Keratinocyte (primary cell): Measurements from ENCODE around the gene PURA. TPM values are rescaled to one million over a fixed set of nuclear protein-coding genes. Genes with fewer than 3 reads are reported as not detected.
A peak's percentile ranks its signal among the peaks of the same experiment; 100 is the strongest.

Source experiments
- DNase-seq: peaks from one replicate; pipeline ENCODE4 v3.0.0-alpha.2; 2011; ENCODE audit warnings: low read depth, missing footprints, low spot score
- FAIRE-seq: peaks from 2 replicates; lab custom pipeline; 2011; peaks lifted over from hg19 to GRCh38; lab: Jason Lieb, UNC
- H2AFZ ChIP-seq: 2 replicates; pipeline ENCODE4 v1.6.0; 2012; ENCODE audit warnings: low read length, control low read depth, inconsistent platforms; ENCODE audit not compliant: control insufficient read depth
- H3K27ac ChIP-seq: 2 replicates; pipeline ENCODE4 v1.5.1; 2011; ENCODE audit warnings: low read length; ENCODE audit not compliant: control insufficient read depth, insufficient read depth
- H3K27me3 ChIP-seq: 3 replicates; pipeline ENCODE4 v1.6.0; 2011; ENCODE audit warnings: low read length; ENCODE audit not compliant: control insufficient read depth, insufficient read depth; ENCODE audit errors: extremely low read depth
- H3K36me3 ChIP-seq, 2 experiments: 2 replicates in 1 of 2; 3 replicates in 1 of 2; pipeline ENCODE4 v1.5.1; 2011; ENCODE audit warnings: low read length in 2 of 2, mild to moderate bottlenecking in 1 of 2; ENCODE audit not compliant: control insufficient read depth in 2 of 2, insufficient read depth in 2 of 2; ENCODE audit errors: extremely low read depth in 1 of 2
- H3K4me1 ChIP-seq: 3 replicates; pipeline ENCODE4 v1.5.1; 2011; ENCODE audit warnings: low read length; ENCODE audit not compliant: control insufficient read depth, insufficient read depth; ENCODE audit errors: extremely low read depth
- H3K4me2 ChIP-seq: 3 replicates; pipeline ENCODE4 v1.6.0; 2011; ENCODE audit warnings: low read depth, low read length; ENCODE audit not compliant: control insufficient read depth, insufficient read depth; ENCODE audit errors: extremely low read depth
- H3K4me3 ChIP-seq, 3 experiments: fragments of 200-600 bp in 1 of 3; sonication (generic) in 1 of 3; 2 replicates in 2 of 3; 3 replicates in 1 of 3; pipeline ENCODE4 v1.5.1; 2011 to 2016; ENCODE audit warnings: low read length in 3 of 3, mild to moderate bottlenecking in 3 of 3, control low read depth in 2 of 3, inconsistent platforms in 1 of 3, low read depth in 1 of 3, mixed read lengths in 1 of 3, mixed run types in 1 of 3, moderate library complexity in 1 of 3; ENCODE audit not compliant: control insufficient read depth in 2 of 3, insufficient read depth in 2 of 3; ENCODE audit errors: extremely low read depth in 1 of 3
- H3K79me2 ChIP-seq: 2 replicates; pipeline ENCODE4 v1.6.0; 2012; ENCODE audit warnings: low read length; ENCODE audit not compliant: control insufficient read depth, insufficient read depth
- H3K9ac ChIP-seq: 3 replicates; pipeline ENCODE4 v1.6.0; 2011; ENCODE audit warnings: low read length; ENCODE audit not compliant: control insufficient read depth, insufficient read depth; ENCODE audit errors: extremely low read depth
- H3K9me1 ChIP-seq: 3 replicates; pipeline ENCODE4 v1.6.0; 2011; ENCODE audit warnings: low read length; ENCODE audit not compliant: control insufficient read depth, insufficient read depth; ENCODE audit errors: extremely low read depth
- H3K9me3 ChIP-seq: 2 replicates; pipeline ENCODE4 v1.5.1; 2012; ENCODE audit warnings: low read depth, low read length; ENCODE audit not compliant: control insufficient read depth
- H4K20me1 ChIP-seq: 3 replicates; pipeline ENCODE4 v1.6.0; 2011; ENCODE audit warnings: low read length; ENCODE audit not compliant: control insufficient read depth, insufficient read depth; ENCODE audit errors: extremely low read depth
- EZH2 ChIP-seq: IDR thresholded peaks from one replicate; pipeline ENCODE4 v1.6.1; 2012; ENCODE audit warnings: inconsistent platforms, mild to moderate bottlenecking, low read length, moderate library complexity
- dilution Hi-C: fragments of 300-500 bp; cut with MboI; formaldehyde crosslinking; loops from one replicate; pipeline ENCODE4 v1.7.0; 2020; ENCODE audit warnings: low sequenced_read_pairs; ENCODE audit not compliant: extremely low pct_ligation_motif_present
- polyA plus RNA-seq, 5 experiments: library from polyadenylated mRNA; depleted of rRNA in 3 of 5; stranded (reverse) in 3 of 5; stranded (forward) in 1 of 5; unstranded in 1 of 5; fragments of >200 nt; gene quantifications; 1 replicate in 1 of 5; 2 replicates in 3 of 5; 3 replicates in 1 of 5; pipeline versions ENCODE4 v1.2.1 to v1.2.3, GENCODE V29; 2011 to 2012; ENCODE audit warnings: missing spikeins in 2 of 5, low read depth in 1 of 5, low replicate concordance in 1 of 5
- TF ChIP-seq, protein P1 (sequence below), 3 experiments: IDR thresholded peaks in 1 of 3; conservative IDR thresholded peaks in 1 of 3; optimal IDR thresholded peaks in 1 of 3; 2 replicates in 2 of 3; 3 replicates in 1 of 3; pipeline versions ENCODE3 to v1.5.1; 2011; ENCODE audit warnings: low read length in 3 of 3, mild to moderate bottlenecking in 3 of 3, moderate library complexity in 2 of 3, control low read depth in 1 of 3, inconsistent platforms in 1 of 3; ENCODE audit not compliant: insufficient read depth in 2 of 3; ENCODE audit errors: extremely low read depth in 1 of 3

Gene PURA
- polyA plus RNA-seq, 1 donor (not counting 4 experiments of a cell fraction or from before 2014, with no cell fraction given), result 4.1 TPM

DNA sequence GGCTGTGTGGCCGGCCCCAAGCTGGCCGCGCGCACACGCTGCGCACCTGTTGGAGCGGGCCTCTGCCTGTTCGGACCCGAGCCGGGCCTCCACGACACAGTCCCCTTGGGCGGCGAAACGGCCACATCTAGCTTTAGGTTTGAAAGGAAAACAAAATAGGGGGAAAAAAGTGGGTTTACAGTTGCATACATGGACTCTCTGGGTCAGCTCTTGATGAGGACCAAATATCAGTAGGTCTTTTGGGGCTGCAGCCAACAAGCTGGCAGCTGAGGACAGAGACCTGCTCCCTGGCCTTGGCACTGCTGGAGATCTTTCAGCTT lies 32.6 kb downstream of the PURA start:
- TF ChIP-seq EZH2, result no peak
- TF ChIP-seq, protein P1, sequence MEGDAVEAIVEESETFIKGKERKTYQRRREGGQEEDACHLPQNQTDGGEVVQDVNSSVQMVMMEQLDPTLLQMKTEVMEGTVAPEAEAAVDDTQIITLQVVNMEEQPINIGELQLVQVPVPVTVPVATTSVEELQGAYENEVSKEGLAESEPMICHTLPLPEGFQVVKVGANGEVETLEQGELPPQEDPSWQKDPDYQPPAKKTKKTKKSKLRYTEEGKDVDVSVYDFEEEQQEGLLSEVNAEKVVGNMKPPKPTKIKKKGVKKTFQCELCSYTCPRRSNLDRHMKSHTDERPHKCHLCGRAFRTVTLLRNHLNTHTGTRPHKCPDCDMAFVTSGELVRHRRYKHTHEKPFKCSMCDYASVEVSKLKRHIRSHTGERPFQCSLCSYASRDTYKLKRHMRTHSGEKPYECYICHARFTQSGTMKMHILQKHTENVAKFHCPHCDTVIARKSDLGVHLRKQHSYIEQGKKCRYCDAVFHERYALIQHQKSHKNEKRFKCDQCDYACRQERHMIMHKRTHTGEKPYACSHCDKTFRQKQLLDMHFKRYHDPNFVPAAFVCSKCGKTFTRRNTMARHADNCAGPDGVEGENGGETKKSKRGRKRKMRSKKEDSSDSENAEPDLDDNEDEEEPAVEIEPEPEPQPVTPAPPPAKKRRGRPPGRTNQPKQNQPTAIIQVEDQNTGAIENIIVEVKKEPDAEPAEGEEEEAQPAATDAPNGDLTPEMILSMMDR (optimal IDR thresholded peaks at IDR 0.05 in 1 of 3, IDR thresholded peaks at IDR 0.05 in 1 of 3, conservative IDR thresholded peaks at IDR 0.05 in 1 of 3; ENCODE audit: extremely low read depth in 1 of 3, insufficient read depth in 2 of 3, low read length in 3 of 3), result no peak
- H3K27ac ChIP-seq, result no peak overlapping the region
- peak overlapping the region; percentile 73 for H2AFZ ChIP-seq
- peaks cover 11% of the 10 kb centered on the region for H3K4me1 ChIP-seq
- dilution Hi-C loops, result no loop called here
- H3K9me1 ChIP-seq, result no peaks in the 10 kb centered on the region
- DNase-seq (no peak), FAIRE-seq (no peak)
- H3K79me2 ChIP-seq, result no peaks in the 10 kb centered on the region
- peak overlapping the region in 2 of 3 experiments; percentile 58 to 70 for H3K4me3 ChIP-seq
- peak overlapping the region; percentile 80 for H3K4me2 ChIP-seq
- H4K20me1 ChIP-seq, result peaks cover 7% of the 10 kb centered on the region
- no peaks in the 10 kb centered on the region for H3K9me3 ChIP-seq
- no peaks in the 10 kb centered on the region for H3K36me3 ChIP-seq
- H3K9ac ChIP-seq, result peak overlapping the region; percentile 43
- no peaks in the 10 kb centered on the region for H3K27me3 ChIP-seq

DNA sequence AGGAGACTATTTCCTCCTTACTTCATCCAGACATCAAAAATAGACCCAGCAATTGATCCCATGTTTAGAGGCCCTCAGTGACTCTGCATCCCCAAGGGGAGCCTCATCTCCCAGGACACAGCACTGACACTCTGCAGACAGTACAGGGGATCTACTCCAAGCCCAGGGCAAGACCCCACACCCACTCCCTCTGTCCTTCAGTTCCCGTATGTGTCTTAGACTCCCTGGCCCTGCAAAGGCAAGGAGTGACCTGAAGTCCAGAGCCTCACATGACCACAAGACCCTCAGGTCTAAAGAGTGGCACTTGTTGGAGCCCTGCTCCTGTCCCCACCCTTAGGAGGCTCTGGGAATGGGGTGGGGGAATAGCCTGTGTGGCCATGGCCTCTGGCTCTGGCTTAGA lies 33.6 kb downstream of the PURA start:
- FAIRE-seq, result no peak
- H3K27me3 ChIP-seq, result no peaks in the 10 kb centered on the region
- dilution Hi-C loops, result no loop called here

More for the DNA sequence above, 33.6 kb downstream of the PURA start:
- H3K4me3 ChIP-seq, result no peak overlapping the region
- peaks cover 11% of the 10 kb centered on the region for H3K4me1 ChIP-seq
- H2AFZ ChIP-seq, result no peak overlapping the region
- H3K9me1 ChIP-seq, result no peaks in the 10 kb centered on the region
- H3K4me2 ChIP-seq, result no peak overlapping the region
- H3K36me3 ChIP-seq, result no peaks in the 10 kb centered on the region
- H3K27ac ChIP-seq, result no peak overlapping the region
- H3K9ac ChIP-seq, result no peak overlapping the region
- no peak for DNase-seq
- TF ChIP-seq, protein P1 (optimal IDR thresholded peaks at IDR 0.05 in 1 of 3, IDR thresholded peaks at IDR 0.05 in 1 of 3, conservative IDR thresholded peaks at IDR 0.05 in 1 of 3; ENCODE audit: extremely low read depth in 1 of 3, insufficient read depth in 2 of 3, low read length in 3 of 3), result no peak
- no peak for TF ChIP-seq EZH2
- peaks cover 7% of the 10 kb centered on the region for H4K20me1 ChIP-seq
- no peaks in the 10 kb centered on the region for H3K79me2 ChIP-seq
- H3K9me3 ChIP-seq, result no peaks in the 10 kb centered on the region
